Mesenchymal stem cell (in vitro differentiated cells and primary cell): ENCODE measurements around the gene PHF1. TPM values are rescaled to one million over a fixed set of nuclear protein-coding genes. Genes with fewer than 3 reads are reported as not detected.

ENCODE experiments used
- small RNA-seq: library from polyadenylated mRNA; stranded (forward); fragments of <200 nt; extraction: miRNeasy Mini kit (QIAGEN cat#:217004); gene quantifications from one replicate; pipeline ENCODE3, GENCODE V24; 2013; ENCODE audit warnings: low read depth

The PHF1 gene

Small RNA genes within 50 kb of the gene (small RNA-seq; reads per million reads assigned to genes)
- gene RPL35AP4 (not detected), gene ZBTB9 (not detected)
